Fibroblast of lung (primary cell): ENCODE measurements around the gene IGF2. TPM values are rescaled to one million over a fixed set of nuclear protein-coding genes. Genes with fewer than 3 reads are reported as not detected.

Source experiments
- DNase-seq, 2 donors: peaks; one replicate each; pipeline versions ENCODE4 v3.0.0 to v3.0.0-alpha.2; 2010; ENCODE audit warnings: low read depth in 2 of 2
- H2AFZ ChIP-seq: 2 replicates; pipeline ENCODE4 v1.5.1; 2012; ENCODE audit warnings: low read length, control low read depth, inconsistent platforms
- H3K27ac ChIP-seq: 2 replicates; pipeline ENCODE4 v1.5.1; 2011; ENCODE audit warnings: low read length, control low read depth; ENCODE audit not compliant: insufficient read depth
- H3K27me3 ChIP-seq: 2 replicates; pipeline ENCODE4 v1.5.1; 2011; ENCODE audit warnings: mild to moderate bottlenecking, low read length; ENCODE audit not compliant: control insufficient read depth, insufficient read depth
- H3K36me3 ChIP-seq: 2 replicates; pipeline ENCODE4 v1.5.1; 2011; ENCODE audit warnings: low read length; ENCODE audit not compliant: control insufficient read depth, insufficient read depth
- H3K4me1 ChIP-seq: 2 replicates; pipeline ENCODE4 v1.5.1; 2011; ENCODE audit warnings: low read length; ENCODE audit not compliant: control insufficient read depth, insufficient read depth; ENCODE audit errors: extremely low read depth
- H3K4me2 ChIP-seq: 2 replicates; pipeline ENCODE4 v1.5.1; 2011; ENCODE audit warnings: low read length, control low read depth; ENCODE audit not compliant: insufficient read depth; ENCODE audit errors: extremely low read depth
- H3K4me3 ChIP-seq, 4 experiments: fragments of 200-600 bp in 1 of 4; sonication (generic) in 1 of 4; replicated peaks in 1 of 4; 2 replicates each; pipeline ENCODE4 v1.5.1; 2011 to 2016; ENCODE audit warnings: low read length in 4 of 4, low read depth in 3 of 4, mild to moderate bottlenecking in 3 of 4, control low read depth in 2 of 4, inconsistent platforms in 1 of 4, mixed read lengths in 1 of 4; ENCODE audit not compliant: insufficient read depth in 1 of 4; ENCODE audit errors: control extremely low read depth in 1 of 4
- H3K79me2 ChIP-seq: 2 replicates; pipeline ENCODE4 v1.5.1; 2012; ENCODE audit warnings: mild to moderate bottlenecking, low read length, inconsistent platforms; ENCODE audit not compliant: control insufficient read depth, insufficient read depth
- H3K9ac ChIP-seq: 2 replicates; pipeline ENCODE4 v1.5.1; 2011; ENCODE audit warnings: mild to moderate bottlenecking, low read length, control low read depth; ENCODE audit not compliant: insufficient read depth
- H3K9me3 ChIP-seq: 2 replicates; pipeline ENCODE4 v1.5.1; 2012; ENCODE audit warnings: low read depth, low read length; ENCODE audit not compliant: control insufficient read depth, insufficient read depth
- H4K20me1 ChIP-seq: 2 replicates; pipeline ENCODE4 v1.5.1; 2011; ENCODE audit warnings: low read length; ENCODE audit not compliant: control insufficient read depth, insufficient read depth; ENCODE audit errors: extremely low read depth
- EZH2 ChIP-seq: IDR thresholded peaks from 2 replicates; pipeline ENCODE4 v1.5.1; 2012; ENCODE audit warnings: low read length, control low read depth, mild to moderate bottlenecking; ENCODE audit errors: missing control alignments
- polyA plus RNA-seq, 2 donors: library from polyadenylated mRNA; depleted of rRNA in 1 of 2; stranded (reverse) in 1 of 2; unstranded in 1 of 2; fragments of >200 nt; gene quantifications; 2 replicates each; pipeline ENCODE4 v1.2.1, GENCODE V29; 2011 to 2012; ENCODE audit warnings: missing spikeins in 1 of 2
- total RNA-seq: library from RNA; depleted of rRNA; stranded (reverse); fragments of >200 nt; gene quantifications from 2 replicates; pipeline ENCODE4 v1.2.1, GENCODE V29; 2014
- TF ChIP-seq, protein P1 (sequence below), 2 donors: IDR thresholded peaks in 1 of 2; conservative IDR thresholded peaks in 1 of 2; 1 replicate in 1 of 2; 2 replicates in 1 of 2; pipeline ENCODE4 v1.5.1; 2011 to 2012; ENCODE audit warnings: low read length in 2 of 2, control low read depth in 1 of 2, inconsistent platforms in 1 of 2, low read depth in 1 of 2, mild to moderate bottlenecking in 1 of 2

IGF2 gene
- total and polyA plus RNA-seq, 2 donors (not counting 1 experiment from before 2014, with no cell fraction given), result 0.08 to 0.17 TPM

DNA sequence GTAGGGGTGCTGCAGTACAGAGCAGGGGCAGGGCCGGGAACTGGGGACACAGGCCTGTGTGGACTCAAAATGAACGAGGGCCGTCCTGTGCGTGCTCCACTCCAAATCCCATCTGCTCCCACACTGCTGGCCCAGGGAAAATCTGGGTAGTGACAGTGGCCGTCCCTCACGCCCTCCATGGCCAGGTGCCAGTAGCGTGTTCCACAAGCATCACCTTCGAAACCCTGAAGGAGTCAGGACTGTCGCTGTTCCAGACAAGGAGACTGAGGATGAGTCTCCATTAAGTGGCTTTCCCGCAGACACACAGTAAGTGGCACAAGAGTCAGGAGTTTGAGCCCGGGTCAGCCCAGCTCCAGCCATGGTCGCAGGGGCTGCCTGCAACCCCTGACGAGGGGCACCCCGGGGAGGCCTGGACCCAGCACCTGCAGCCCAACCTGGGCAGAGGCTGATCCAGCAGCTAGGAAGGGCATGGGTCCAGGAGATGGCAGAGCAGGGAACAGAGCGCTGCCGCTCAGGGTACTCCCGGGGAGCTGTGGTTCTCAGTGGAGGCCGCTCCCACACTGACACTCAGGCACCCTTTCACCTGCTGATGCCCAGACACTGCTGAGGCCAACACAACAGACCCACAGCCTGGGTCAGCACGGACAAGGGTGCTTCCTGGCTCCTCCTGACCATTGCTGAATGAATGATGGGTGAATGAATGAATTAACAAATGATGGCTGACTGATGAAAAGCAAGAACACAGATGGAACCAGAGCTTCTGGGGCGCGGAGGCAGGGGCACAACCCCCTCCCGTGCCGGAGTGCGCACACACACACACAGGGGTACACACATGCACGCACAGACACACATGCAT, 35.3 kb downstream of the IGF2 start:
- Histone ChIP-seq H2AFZ (no peak overlapping the region), H3K79me2 (no peaks in the 10 kb centered on the region), H3K4me2 (no peak overlapping the region), H3K9me3 (no peaks in the 10 kb centered on the region), H3K4me3 (no peak overlapping the region), H3K9ac (no peak overlapping the region), H3K36me3 (no peaks in the 10 kb centered on the region), H3K27ac (no peak overlapping the region), H3K4me1 (no peaks in the 10 kb centered on the region), H4K20me1 (no peaks in the 10 kb centered on the region), H3K27me3 (no peaks in the 10 kb centered on the region)
- no peak for DNase-seq
- TF ChIP-seq, protein P1, sequence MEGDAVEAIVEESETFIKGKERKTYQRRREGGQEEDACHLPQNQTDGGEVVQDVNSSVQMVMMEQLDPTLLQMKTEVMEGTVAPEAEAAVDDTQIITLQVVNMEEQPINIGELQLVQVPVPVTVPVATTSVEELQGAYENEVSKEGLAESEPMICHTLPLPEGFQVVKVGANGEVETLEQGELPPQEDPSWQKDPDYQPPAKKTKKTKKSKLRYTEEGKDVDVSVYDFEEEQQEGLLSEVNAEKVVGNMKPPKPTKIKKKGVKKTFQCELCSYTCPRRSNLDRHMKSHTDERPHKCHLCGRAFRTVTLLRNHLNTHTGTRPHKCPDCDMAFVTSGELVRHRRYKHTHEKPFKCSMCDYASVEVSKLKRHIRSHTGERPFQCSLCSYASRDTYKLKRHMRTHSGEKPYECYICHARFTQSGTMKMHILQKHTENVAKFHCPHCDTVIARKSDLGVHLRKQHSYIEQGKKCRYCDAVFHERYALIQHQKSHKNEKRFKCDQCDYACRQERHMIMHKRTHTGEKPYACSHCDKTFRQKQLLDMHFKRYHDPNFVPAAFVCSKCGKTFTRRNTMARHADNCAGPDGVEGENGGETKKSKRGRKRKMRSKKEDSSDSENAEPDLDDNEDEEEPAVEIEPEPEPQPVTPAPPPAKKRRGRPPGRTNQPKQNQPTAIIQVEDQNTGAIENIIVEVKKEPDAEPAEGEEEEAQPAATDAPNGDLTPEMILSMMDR (conservative IDR thresholded peaks at IDR 0.05 in 1 of 2, IDR thresholded peaks at IDR 0.05 in 1 of 2; ENCODE audit: low read depth in 1 of 2, low read length in 2 of 2), result no peak
- TF ChIP-seq EZH2, result no peak

DNA sequence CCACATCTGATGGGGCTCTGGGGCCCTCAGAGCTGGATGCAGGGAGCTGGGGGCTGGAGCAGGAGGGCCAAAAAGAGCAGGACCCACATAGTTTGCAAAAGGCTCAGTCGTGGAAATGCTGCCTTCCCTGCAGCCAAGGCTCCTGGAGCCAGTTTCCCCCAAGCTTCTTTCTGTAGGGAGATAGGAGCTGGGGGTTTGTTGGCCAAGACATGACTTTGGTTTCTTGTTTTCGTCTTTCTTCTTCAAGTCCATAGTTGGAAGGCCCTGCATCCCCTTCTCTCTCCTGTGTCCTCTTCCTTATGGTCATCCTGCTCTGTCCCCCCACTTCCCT, 36.3 kb downstream of the IGF2 start:
- Histone ChIP-seq H3K27ac (no peak overlapping the region), H3K9ac (no peak overlapping the region), H3K36me3 (no peaks in the 10 kb centered on the region), H3K4me2 (no peak overlapping the region), H2AFZ (no peak overlapping the region), H3K79me2 (no peaks in the 10 kb centered on the region), H3K27me3 (no peaks in the 10 kb centered on the region), H3K4me1 (no peaks in the 10 kb centered on the region), H3K9me3 (no peaks in the 10 kb centered on the region), H4K20me1 (no peaks in the 10 kb centered on the region), H3K4me3 (no peak overlapping the region)
- TF ChIP-seq, protein P1 (conservative IDR thresholded peaks at IDR 0.05 in 1 of 2, IDR thresholded peaks at IDR 0.05 in 1 of 2; ENCODE audit: low read depth in 1 of 2, low read length in 2 of 2), result no peak
- TF ChIP-seq EZH2, result no peak
- no peak for DNase-seq

DNA sequence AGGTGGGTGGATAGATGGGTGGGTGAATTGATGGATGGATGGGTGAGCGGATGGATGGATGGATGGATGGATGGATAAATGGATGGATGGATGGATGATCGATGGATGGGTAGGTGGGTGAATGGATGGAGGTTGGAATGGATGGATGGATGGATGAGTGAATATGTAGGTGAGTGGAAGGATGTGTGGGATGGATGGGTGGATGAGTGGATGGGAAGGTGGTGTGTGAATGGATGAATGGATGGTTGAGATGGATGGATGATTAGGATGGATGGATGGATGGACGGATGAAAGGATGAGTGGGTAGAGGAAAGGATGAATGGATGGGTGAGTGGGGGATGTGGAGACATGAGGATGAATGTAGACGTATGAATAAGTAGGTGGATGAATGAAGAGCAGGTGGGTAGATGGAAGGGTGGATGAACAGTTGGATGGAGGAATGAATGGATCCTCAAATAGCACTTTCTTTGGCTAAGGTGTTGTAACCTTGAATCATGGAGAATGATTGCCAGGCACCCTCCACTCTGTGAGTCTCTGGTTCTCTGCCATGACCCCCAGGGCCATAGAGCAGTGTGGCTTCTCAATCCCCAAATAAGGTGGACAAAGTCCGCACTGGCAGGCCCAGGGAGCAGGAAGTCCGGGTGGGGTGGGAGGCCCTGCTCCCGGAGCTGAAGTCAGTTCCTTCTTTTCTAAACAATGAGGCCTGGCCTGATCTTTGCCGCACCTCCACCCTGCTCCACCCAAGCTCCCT, 36.9 kb downstream of the IGF2 start:
- TF ChIP-seq, protein P1 (conservative IDR thresholded peaks at IDR 0.05 in 1 of 2, IDR thresholded peaks at IDR 0.05 in 1 of 2; ENCODE audit: low read depth in 1 of 2, low read length in 2 of 2), result no peak
- TF ChIP-seq EZH2, result no peak
- Histone ChIP-seq H3K9ac (no peak overlapping the region), H3K4me1 (no peaks in the 10 kb centered on the region), H4K20me1 (no peaks in the 10 kb centered on the region), H3K4me2 (no peak overlapping the region), H3K36me3 (no peaks in the 10 kb centered on the region), H2AFZ (no peak overlapping the region), H3K27me3 (no peaks in the 10 kb centered on the region), H3K4me3 (no peak overlapping the region), H3K9me3 (no peaks in the 10 kb centered on the region), H3K27ac (no peak overlapping the region), H3K79me2 (no peaks in the 10 kb centered on the region)
- no peak for DNase-seq
